ENCODE results near the gene CATSPERD.
"Not testable (repeated sequence)": the region's sequence is repeated elsewhere in the genome, so short reads cannot be mapped to it uniquely, and the experiment has no call there.

The CATSPERD gene

DNA sequence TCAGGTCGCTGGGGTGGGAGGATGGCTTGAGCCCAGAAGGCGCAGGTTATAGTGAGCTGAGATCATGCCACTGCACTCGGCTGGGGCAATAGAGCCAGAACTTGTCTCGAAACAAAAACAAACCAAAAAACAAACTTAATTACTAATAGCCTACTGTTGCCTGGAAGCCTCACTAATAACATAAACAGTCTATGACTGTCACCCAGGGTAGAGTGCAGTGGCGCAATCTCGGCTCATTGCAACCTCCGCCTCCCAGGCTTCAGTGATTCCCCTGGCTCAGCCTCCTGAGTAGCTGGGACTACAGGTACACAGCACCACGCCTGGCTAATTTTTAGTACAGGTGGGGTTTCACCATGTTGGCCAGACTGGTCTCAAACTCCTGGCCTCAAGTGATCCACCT is 18.0 kb downstream of the CATSPERD start:
- TF ChIP-seq, protein P1, sequence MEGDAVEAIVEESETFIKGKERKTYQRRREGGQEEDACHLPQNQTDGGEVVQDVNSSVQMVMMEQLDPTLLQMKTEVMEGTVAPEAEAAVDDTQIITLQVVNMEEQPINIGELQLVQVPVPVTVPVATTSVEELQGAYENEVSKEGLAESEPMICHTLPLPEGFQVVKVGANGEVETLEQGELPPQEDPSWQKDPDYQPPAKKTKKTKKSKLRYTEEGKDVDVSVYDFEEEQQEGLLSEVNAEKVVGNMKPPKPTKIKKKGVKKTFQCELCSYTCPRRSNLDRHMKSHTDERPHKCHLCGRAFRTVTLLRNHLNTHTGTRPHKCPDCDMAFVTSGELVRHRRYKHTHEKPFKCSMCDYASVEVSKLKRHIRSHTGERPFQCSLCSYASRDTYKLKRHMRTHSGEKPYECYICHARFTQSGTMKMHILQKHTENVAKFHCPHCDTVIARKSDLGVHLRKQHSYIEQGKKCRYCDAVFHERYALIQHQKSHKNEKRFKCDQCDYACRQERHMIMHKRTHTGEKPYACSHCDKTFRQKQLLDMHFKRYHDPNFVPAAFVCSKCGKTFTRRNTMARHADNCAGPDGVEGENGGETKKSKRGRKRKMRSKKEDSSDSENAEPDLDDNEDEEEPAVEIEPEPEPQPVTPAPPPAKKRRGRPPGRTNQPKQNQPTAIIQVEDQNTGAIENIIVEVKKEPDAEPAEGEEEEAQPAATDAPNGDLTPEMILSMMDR (IDR thresholded peaks at IDR 0.05), result no peak
- TF ChIP-seq ZFX (IDR thresholded peaks at IDR 0.05; ENCODE audit: borderline replicate concordance), result no peak
- no peak overlapping the region for H3K27ac ChIP-seq

DNA sequence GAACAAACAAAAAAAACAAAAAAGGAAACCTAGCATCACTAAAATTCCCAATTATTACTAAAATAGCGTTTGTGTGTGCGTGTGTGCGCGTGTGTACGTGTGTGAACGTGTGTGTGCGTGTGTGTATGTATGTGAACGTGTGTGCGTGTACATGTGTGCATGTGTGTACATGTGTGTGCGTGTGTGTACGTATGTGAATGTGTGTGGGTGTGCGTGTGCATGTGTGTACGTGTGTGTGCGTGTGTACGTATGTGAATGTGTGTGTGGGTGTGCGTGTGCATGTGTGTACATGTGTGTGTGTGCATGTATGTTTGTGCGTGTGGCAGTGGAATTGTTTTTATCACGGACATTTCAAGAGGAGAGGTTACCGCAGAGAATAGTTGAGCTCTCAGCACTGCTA is 21.6 kb downstream of the CATSPERD start:
- TF ChIP-seq, protein P1 (IDR thresholded peaks at IDR 0.05), result no peak
- no peak for TF ChIP-seq ZFX (IDR thresholded peaks at IDR 0.05; ENCODE audit: borderline replicate concordance)
- no peak overlapping the region for H3K27ac ChIP-seq

DNA sequence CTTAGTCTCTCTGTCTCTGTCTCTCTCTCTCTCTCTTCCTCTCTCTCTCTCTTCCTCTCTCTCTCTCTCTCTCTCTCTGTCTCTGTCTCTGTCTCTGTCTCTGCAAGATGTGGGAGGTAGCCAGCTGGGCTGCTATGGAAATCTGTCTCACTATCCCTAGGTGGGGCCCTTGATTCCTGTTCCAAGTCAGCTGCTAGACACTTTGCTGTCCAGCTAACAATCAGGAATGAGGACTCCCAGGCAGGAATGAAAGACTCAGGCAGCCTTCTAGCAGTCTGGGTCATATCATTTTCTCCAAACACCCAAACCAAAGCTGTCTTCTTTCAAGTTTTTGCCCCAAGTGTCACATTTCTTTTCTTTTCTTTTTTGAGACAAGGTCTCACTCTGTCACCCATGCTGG is 23.2 kb downstream of the CATSPERD start:
- TF ChIP-seq, protein P1 (IDR thresholded peaks at IDR 0.05), result no peak
- TF ChIP-seq ZFX (IDR thresholded peaks at IDR 0.05; ENCODE audit: borderline replicate concordance), result no peak
- H3K27ac ChIP-seq, result no peak overlapping the region

DNA sequence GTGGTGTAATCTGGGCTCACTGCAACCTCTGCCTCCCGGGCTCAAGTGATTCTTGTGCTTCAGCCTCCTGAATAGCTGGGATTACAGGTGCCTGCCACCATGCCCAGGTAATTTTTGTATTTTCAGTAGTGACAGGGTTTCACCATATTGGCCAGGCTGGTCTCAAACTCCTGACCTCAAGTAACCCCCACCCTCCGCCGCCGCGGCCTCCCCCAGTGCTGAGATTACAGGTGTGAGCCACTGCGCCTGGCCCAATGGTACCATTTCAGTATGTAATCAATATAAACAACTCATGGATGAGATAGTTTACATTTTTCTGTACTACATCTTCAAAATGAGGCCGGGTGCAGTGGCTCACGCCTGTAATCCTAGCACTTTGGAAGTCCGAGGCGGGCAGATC is 24.6 kb downstream of the CATSPERD start:
- not testable (repeated sequence) for H3K27ac ChIP-seq

DNA sequence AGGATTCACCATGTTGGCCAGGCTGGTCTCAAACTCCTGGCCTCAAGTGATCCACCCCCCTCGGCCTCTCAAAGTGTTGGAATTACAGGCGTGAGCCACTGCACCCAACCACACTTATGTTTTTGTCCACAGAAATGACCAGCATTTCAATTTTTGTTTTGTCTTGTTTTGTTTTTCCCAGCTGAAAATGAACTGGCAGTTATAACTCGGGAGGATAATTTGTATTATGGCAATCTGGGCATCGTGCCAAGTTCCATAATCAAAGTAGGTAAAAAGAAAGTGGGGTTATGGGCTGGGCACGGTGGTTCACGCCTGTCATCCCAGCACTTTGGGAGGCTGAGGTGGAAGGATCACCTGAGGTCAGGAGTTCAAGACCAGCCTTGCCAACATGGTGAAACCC is 28.5 kb downstream of the CATSPERD start:
- not testable (repeated sequence) for H3K27ac ChIP-seq

DNA sequence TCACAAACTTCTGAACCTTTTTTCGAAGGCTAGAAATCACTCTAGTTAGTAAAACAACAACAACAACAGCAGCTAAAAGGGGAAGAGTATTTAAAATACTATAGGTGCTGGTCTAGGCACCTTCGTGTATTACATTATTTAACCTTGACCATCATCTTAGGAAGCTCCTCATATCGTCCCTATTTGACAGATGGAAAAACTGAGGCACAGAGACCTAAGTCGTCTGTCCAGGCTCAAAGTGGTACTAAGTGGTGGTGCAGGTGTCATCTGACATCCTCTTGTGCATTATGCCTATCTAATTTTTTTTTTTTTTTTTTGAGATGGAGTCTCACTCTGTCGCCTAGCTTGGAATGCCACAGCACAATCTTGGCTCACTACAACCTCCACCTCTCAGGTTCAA is 29.1 kb downstream of the CATSPERD start:
- TF ChIP-seq ZFX (IDR thresholded peaks at IDR 0.05; ENCODE audit: borderline replicate concordance), result no peak
- TF ChIP-seq, protein P1 (IDR thresholded peaks at IDR 0.05), result no peak
- H3K27ac ChIP-seq, result no peak overlapping the region

DNA sequence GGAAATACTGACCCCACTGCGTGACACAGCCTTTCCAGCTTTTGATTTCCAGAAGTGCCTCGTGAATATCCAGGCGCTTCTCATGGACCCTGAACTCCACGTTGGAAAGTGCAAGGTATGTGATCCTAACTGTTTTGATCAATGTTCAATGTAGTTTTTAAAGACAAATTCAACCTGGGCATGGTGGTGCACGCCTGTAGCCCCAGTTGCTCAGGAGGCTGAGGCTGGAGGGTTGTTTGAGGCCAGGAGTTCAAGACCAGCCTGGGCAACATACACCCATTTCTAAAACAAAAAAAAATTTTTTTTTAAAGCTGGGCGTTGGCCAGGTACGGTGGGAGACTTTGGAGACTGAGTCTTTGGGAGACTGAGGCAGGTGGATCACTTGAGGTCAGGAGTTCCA is 31.3 kb downstream of the CATSPERD start:
- TF ChIP-seq, protein P1 (IDR thresholded peaks at IDR 0.05), result no peak
- no peak for TF ChIP-seq ZFX (IDR thresholded peaks at IDR 0.05; ENCODE audit: borderline replicate concordance)
- H3K27ac ChIP-seq, result no peak overlapping the region

DNA sequence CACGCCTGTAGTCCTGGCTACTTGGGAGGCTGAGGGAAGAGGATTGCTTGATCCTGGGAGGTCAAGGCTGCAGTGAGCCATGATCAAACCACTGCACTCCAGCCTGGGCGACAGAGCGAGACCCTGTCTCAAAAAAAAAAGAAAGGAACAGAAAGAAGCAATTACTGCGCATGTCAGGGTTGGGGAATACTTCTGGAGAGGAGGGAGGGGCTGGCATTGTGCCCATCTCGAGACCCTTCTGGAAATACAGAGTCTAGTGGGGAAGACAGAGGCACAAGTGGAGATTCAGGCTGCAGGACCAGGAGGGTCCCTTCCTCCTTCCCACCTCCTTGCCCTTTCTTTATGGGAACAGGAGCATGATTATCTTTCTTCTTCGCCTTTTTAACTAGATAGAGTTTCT is 33.3 kb downstream of the CATSPERD start:
- no peak overlapping the region for H3K27ac ChIP-seq
- TF ChIP-seq, protein P1 (IDR thresholded peaks at IDR 0.05), result no peak
- no peak for TF ChIP-seq ZFX (IDR thresholded peaks at IDR 0.05; ENCODE audit: borderline replicate concordance)
